GM21423 (cell line): Measurements from ENCODE around the gene SPAG7.
A peak's percentile ranks its signal among the peaks of the same experiment; 100 is the strongest.

Source experiments
- ATAC-seq: cut with Tn5 transposase; IDR thresholded peaks from one replicate; pipeline ENCODE4 v1.9.1; 2021; ENCODE audit warnings: mild to moderate bottlenecking, moderate library complexity; ENCODE audit not compliant: unreplicated experiment

Gene SPAG7

GRCh38 chr17:4978726-4979125, 11.1 kb upstream of the SPAG7 start:
- no peak for ATAC-seq

- ATAC-seq = no peak
These were observed 6.6 kb upstream of the SPAG7 start for GRCh38 chr17:4974115-4974670.

- no peak for ATAC-seq
These were observed 5.9 kb upstream of the SPAG7 start for GRCh38 chr17:4973256-4974114.

GRCh38 chr17:4972752-4973151, 5.1 kb upstream of the SPAG7 start:
- no peak for ATAC-seq

- ATAC-seq = no peak
These were observed 4.7 kb upstream of the SPAG7 start for GRCh38 chr17:4972322-4972721.

GRCh38 chr17:4971826-4972225, 4.2 kb upstream of the SPAG7 start:
- ATAC-seq = no peak

- ATAC-seq = no peak
These were observed 2.7 kb upstream of the SPAG7 start for GRCh38 chr17:4970273-4970672.

- no peak for ATAC-seq
These were observed 2.0 kb upstream of the SPAG7 start for GRCh38 chr17:4969551-4970173.

- ATAC-seq = no peak
These were observed 1.5 kb upstream of the SPAG7 start for GRCh38 chr17:4969047-4969550.

GRCh38 chr17:4968486-4969046, 949 bp upstream of the SPAG7 start:
- no peak for ATAC-seq

- ATAC-seq = peak; percentile 78
These were observed 626 bp downstream of the SPAG7 start for GRCh38 chr17:4966844-4967538.

GRCh38 chr17:4965311-4965986, 2.2 kb downstream of the SPAG7 start:
- no peak for ATAC-seq

GRCh38 chr17:4960279-4960922, 7.2 kb downstream of the SPAG7 start:
- no peak for ATAC-seq

- no peak for ATAC-seq
These were observed 8.2 kb downstream of the SPAG7 start for GRCh38 chr17:4959261-4959965.

GRCh38 chr17:4958102-4958501, 9.5 kb downstream of the SPAG7 start:
- no peak for ATAC-seq

- ATAC-seq = no peak
These were observed 11.0 kb downstream of the SPAG7 start for GRCh38 chr17:4956493-4957061.

- no peak for ATAC-seq
These were observed 12.5 kb downstream of the SPAG7 start for GRCh38 chr17:4955091-4955490.

GRCh38 chr17:4953451-4953961, 14.1 kb downstream of the SPAG7 start:
- ATAC-seq = no peak

GRCh38 chr17:4951486-4951885, 16.1 kb downstream of the SPAG7 start:
- ATAC-seq = no peak
